B cell (primary cell): Measurements from ENCODE around the gene PTGR1. TPM values are rescaled to one million over a fixed set of nuclear protein-coding genes. Genes with fewer than 3 reads are reported as not detected.

Source experiments
- ATAC-seq: fragments of 200-7000 bp; cut with Tn5 transposase; one replicate; pipeline ENCODE4 v1.10.0; 2021; ENCODE audit warnings: low read depth, mild to moderate bottlenecking, moderate number of reproducible peaks, moderate library complexity
- CTCF ChIA-PET: fragments of 350-600 bp; sonication (Branson Sonifier 250); formaldehyde crosslinking; loops from one replicate; lab custom pipeline; 2021; ENCODE audit warnings: antibody characterized with exemption, inconsistent platforms; lab: Charles Lee
- POLR2A ChIA-PET: fragments of 350-600 bp; sonication (Branson Sonifier 250); formaldehyde crosslinking; loops from one replicate; lab custom pipeline; 2021; ENCODE audit warnings: antibody characterized with exemption; lab: Charles Lee
- DNase-seq: peaks from one replicate; pipeline ENCODE4 v3.0.0; 2013
- H2AFZ ChIP-seq: 2 replicates; pipeline ENCODE4 v1.6.1; 2012; ENCODE audit warnings: mild to moderate bottlenecking, low read depth, low read length; ENCODE audit not compliant: insufficient read depth, poor library complexity, severe bottlenecking
- H3K27ac ChIP-seq, 2 donors: 1 replicate in 1 of 2; 2 replicates in 1 of 2; pipeline ENCODE4 v1.5.1; 2012 to 2013; ENCODE audit warnings: low read length in 2 of 2, mild to moderate bottlenecking in 2 of 2, moderate library complexity in 1 of 2
- H3K27me3 ChIP-seq, 4 experiments: fragments of 200-600 bp in 1 of 4; sonication (generic) in 1 of 4; replicated peaks in 1 of 4; 1 replicate in 2 of 4; 2 replicates in 2 of 4; pipeline versions ENCODE4 v1.6.1 to v1.7.0; 2013 to 2016; ENCODE audit warnings: low read length in 3 of 4, mild to moderate bottlenecking in 2 of 4, mixed read lengths in 1 of 4, moderate library complexity in 1 of 4; ENCODE audit not compliant: insufficient read depth in 4 of 4, control insufficient read depth in 3 of 4; ENCODE audit errors: control extremely low read depth in 1 of 4
- H3K36me3 ChIP-seq, 2 experiments: replicated peaks in 1 of 2; 1 replicate in 1 of 2; 2 replicates in 1 of 2; pipeline versions ENCODE4 v1.6.1 to v1.7.1; 2013; ENCODE audit warnings: low read length in 1 of 2; ENCODE audit not compliant: insufficient read depth in 2 of 2, control insufficient read depth in 1 of 2; ENCODE audit errors: control extremely low read depth in 1 of 2, extremely low read depth in 1 of 2
- H3K4me1 ChIP-seq, 2 donors: fragments of 200-600 bp in 1 of 2; sonication (generic) in 1 of 2; 1 replicate in 1 of 2; 2 replicates in 1 of 2; pipeline versions ENCODE4 v1.5.1 to v1.6.1; 2013 to 2017; ENCODE audit warnings: low read length in 2 of 2; ENCODE audit not compliant: control insufficient read depth in 2 of 2, insufficient read depth in 2 of 2
- H3K4me2 ChIP-seq: replicated peaks from 2 replicates; pipeline ENCODE3; 2012; ENCODE audit warnings: mild to moderate bottlenecking, low read depth, low read length; ENCODE audit not compliant: poor library complexity, severe bottlenecking
- H3K4me3 ChIP-seq, 5 experiments: fragments of 200-600 bp in 1 of 5; sonication (generic) in 1 of 5; 1 replicate in 3 of 5; 2 replicates in 2 of 5; pipeline versions ENCODE4 v1.5.1 to v1.7.0; 2011 to 2016; ENCODE audit warnings: low read length in 4 of 5, mild to moderate bottlenecking in 4 of 5, low read depth in 2 of 5, control low read depth in 1 of 5, moderate library complexity in 1 of 5; ENCODE audit not compliant: insufficient read depth in 1 of 5; ENCODE audit errors: control extremely low read depth in 1 of 5, extremely low read depth in 1 of 5
- H3K79me2 ChIP-seq: fragments of 200-600 bp; sonication (generic); one replicate; pipeline ENCODE4 v1.6.0; 2016; ENCODE audit warnings: low read length; ENCODE audit not compliant: control insufficient read depth, insufficient read depth
- H3K9ac ChIP-seq: fragments of 200-600 bp; sonication (generic); 2 replicates; pipeline ENCODE4 v1.6.1; 2017; ENCODE audit warnings: mild to moderate bottlenecking, low read length, moderate library complexity
- H3K9me3 ChIP-seq, 3 donors: one replicate each; pipeline versions ENCODE4 v1.6.1 to v1.7.1; 2013; ENCODE audit warnings: low read length in 2 of 3; ENCODE audit not compliant: control insufficient read depth in 2 of 3, insufficient read depth in 1 of 3; ENCODE audit errors: control extremely low read depth in 1 of 3
- H4K20me1 ChIP-seq: 2 replicates; pipeline ENCODE4 v1.6.0; 2012; ENCODE audit warnings: mild to moderate bottlenecking, low read length; ENCODE audit not compliant: insufficient read depth, control insufficient read depth, poor library complexity, severe bottlenecking
- H3K27ac Mint-ChIP-seq: one replicate; pipeline ENCODE4 v1.8.0; 2021; ENCODE audit warnings: mixed read lengths
- H3K27me3 Mint-ChIP-seq: one replicate; pipeline ENCODE4 v1.8.0; 2021; ENCODE audit warnings: mixed read lengths
- H3K4me1 Mint-ChIP-seq: one replicate; pipeline ENCODE4 v1.8.0; 2021; ENCODE audit warnings: mixed read lengths
- H3K4me3 Mint-ChIP-seq: one replicate; pipeline ENCODE4 v1.8.0; 2021; ENCODE audit warnings: mixed read lengths
- H3K9me3 Mint-ChIP-seq: one replicate; pipeline ENCODE4 v1.8.0; 2022; ENCODE audit warnings: mixed read lengths; ENCODE audit not compliant: insufficient read depth
- EZH2 ChIP-seq: IDR thresholded peaks from 2 replicates; pipeline ENCODE4 v1.6.1; 2012; ENCODE audit warnings: borderline replicate concordance, low read depth, mild to moderate bottlenecking, moderate library complexity, low read length; ENCODE audit not compliant: insufficient read depth, poor library complexity, severe bottlenecking
- WGBS: methylation state at CpG from one replicate; pipeline ENCODE4 v1.1.5; 2013; ENCODE audit warnings: missing lambda C conversion rate; ENCODE audit not compliant: insufficient coverage; 5-methylcytosine and 5-hydroxymethylcytosine counted together
- intact Hi-C: fragments of 100-400 bp; cut with micrococcal nuclease; formaldehyde crosslinking; loops from one replicate; pipeline ENCODE4 v1.10.0; 2022
- polyA plus RNA-seq: library from polyadenylated mRNA; depleted of rRNA; stranded (reverse); fragments of >200 nt; gene quantifications from 2 replicates; pipeline ENCODE4 v1.2.3, GENCODE V29; 2012
- total RNA-seq, 2 donors: library from RNA; stranded (reverse); fragments of 120-200 nt in 1 of 2; gene quantifications; 1 replicate in 1 of 2; 2 replicates in 1 of 2; pipeline versions ENCODE4 v1.2.3 to v1.2.4, GENCODE V29; 2013 to 2022
- TF ChIP-seq, protein P1 (sequence below): fragments of 200-600 bp; IDR thresholded peaks from one replicate; pipeline ENCODE4 v1.8.0; 2022; ENCODE audit warnings: antibody characterized with exemption, mild to moderate bottlenecking

The PTGR1 gene
- total and polyA plus RNA-seq, 2 donors (not counting 1 experiment from before 2014, with no cell fraction given) = not detected

DNA sequence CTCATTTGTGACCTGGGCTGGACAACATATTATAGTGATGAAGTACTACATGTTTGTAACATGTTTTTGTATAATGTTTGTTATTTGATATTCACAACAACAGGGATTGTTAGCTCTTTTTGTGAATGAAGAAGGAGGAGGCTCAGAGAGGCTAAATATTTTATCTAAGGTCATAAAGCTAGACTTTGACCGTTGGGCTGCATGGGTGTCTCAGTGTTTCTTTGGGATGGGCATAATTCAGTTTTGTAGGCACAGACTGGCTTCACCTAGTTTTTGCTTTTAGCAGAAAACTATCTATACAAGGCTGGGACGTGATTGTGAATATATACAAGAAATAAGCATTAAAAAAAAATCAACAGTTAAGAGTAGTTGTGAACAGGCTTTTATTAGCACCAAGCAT, 47.0 kb upstream of the PTGR1 start:
- H3K9me3 Mint-ChIP-seq = no peaks in the 10 kb centered on the region
- Histone ChIP-seq H4K20me1 (no peaks in the 10 kb centered on the region), H3K9ac (no peak overlapping the region), H2AFZ (no peak overlapping the region), H3K4me1 (no peaks in the 10 kb centered on the region), H3K27me3 (no peaks in the 10 kb centered on the region), H3K27ac (no peak overlapping the region), H3K36me3 (peaks cover 8 to 10% of the 10 kb centered on the region in 2 experiments), H3K9me3 (no peaks in the 10 kb centered on the region), H3K79me2 (peaks cover 5% of the 10 kb centered on the region), H3K4me3 (no peak overlapping the region), H3K4me2 (no peak overlapping the region)
- no peaks in the 10 kb centered on the region for H3K4me1 Mint-ChIP-seq
- H3K4me3 Mint-ChIP-seq = no peak overlapping the region
- ChIA-PET CTCF (no interaction called here), POLR2A (no interaction called here)
- intact Hi-C loops = no loop called here
- no peak for TF ChIP-seq EZH2
- TF ChIP-seq, protein P1, sequence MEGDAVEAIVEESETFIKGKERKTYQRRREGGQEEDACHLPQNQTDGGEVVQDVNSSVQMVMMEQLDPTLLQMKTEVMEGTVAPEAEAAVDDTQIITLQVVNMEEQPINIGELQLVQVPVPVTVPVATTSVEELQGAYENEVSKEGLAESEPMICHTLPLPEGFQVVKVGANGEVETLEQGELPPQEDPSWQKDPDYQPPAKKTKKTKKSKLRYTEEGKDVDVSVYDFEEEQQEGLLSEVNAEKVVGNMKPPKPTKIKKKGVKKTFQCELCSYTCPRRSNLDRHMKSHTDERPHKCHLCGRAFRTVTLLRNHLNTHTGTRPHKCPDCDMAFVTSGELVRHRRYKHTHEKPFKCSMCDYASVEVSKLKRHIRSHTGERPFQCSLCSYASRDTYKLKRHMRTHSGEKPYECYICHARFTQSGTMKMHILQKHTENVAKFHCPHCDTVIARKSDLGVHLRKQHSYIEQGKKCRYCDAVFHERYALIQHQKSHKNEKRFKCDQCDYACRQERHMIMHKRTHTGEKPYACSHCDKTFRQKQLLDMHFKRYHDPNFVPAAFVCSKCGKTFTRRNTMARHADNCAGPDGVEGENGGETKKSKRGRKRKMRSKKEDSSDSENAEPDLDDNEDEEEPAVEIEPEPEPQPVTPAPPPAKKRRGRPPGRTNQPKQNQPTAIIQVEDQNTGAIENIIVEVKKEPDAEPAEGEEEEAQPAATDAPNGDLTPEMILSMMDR = no peak
- DNase-seq = no peak
- no CpG with 5 or more reads among the region's 2 CpGs for WGBS
- H3K27ac Mint-ChIP-seq = no peak overlapping the region
- H3K27me3 Mint-ChIP-seq = no peaks in the 10 kb centered on the region
- no peak for ATAC-seq

DNA sequence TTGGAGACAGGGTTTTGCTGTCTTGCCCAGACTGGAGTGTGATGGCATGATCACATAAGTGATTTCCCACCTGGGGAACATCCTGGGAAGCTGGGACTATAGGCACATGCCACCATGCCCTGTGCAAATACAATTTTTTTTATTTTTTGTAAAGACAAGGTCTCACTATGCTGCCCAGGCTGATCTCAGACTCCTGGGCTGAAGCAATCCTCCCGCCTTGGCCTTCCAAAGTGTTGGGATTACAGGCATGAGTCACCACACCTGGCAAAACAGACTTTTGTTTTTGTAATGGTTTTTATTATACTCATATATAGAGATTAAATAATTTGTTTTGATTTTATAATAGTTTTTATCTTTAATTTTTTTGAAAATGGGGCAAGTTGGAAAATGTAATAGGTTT, 46.4 kb upstream of the PTGR1 start:
- Mint-ChIP-seq H3K27ac (no peak overlapping the region), H3K27me3 (no peaks in the 10 kb centered on the region), H3K9me3 (no peaks in the 10 kb centered on the region), H3K4me1 (no peaks in the 10 kb centered on the region), H3K4me3 (no peak overlapping the region)
- intact Hi-C loops = no loop called here
- H3K9ac ChIP-seq = no peak overlapping the region
- WGBS = no CpG with 5 or more reads among the region's 1 CpG
- ChIA-PET POLR2A (no interaction called here), CTCF (no interaction called here)
- H2AFZ ChIP-seq = no peak overlapping the region
- TF ChIP-seq EZH2 = no peak
- TF ChIP-seq, protein P1 = no peak
- H3K9me3 ChIP-seq = no peaks in the 10 kb centered on the region
- H3K4me2 ChIP-seq = no peak overlapping the region
- H3K4me3 ChIP-seq = no peak overlapping the region
- DNase-seq (no peak), ATAC-seq (no peak)
- H3K27me3 ChIP-seq = no peaks in the 10 kb centered on the region
- no peaks in the 10 kb centered on the region for H3K4me1 ChIP-seq
- H3K27ac ChIP-seq = no peak overlapping the region
- peaks cover 5% of the 10 kb centered on the region for H3K79me2 ChIP-seq
- peaks cover 8 to 10% of the 10 kb centered on the region in 2 experiments for H3K36me3 ChIP-seq
- no peaks in the 10 kb centered on the region for H4K20me1 ChIP-seq
